ENCODE data around the gene MSI2.

- no peak for TF ChIP-seq TAF1 (IDR thresholded peaks at IDR 0.05; ENCODE audit: low read depth)
- TF ChIP-seq RAD21 (IDR thresholded peaks at IDR 0.05; ENCODE audit: low read depth), result no peak
- no peak for TF ChIP-seq FOXM1 (IDR thresholded peaks at IDR 0.05; ENCODE audit: borderline replicate concordance, low read depth)
- no peak for TF ChIP-seq YY1 (IDR thresholded peaks at IDR 0.05; ENCODE audit: low read depth)
- no peak for TF ChIP-seq MAX (IDR thresholded peaks at IDR 0.05)
- TF ChIP-seq EP300 (IDR thresholded peaks at IDR 0.05; ENCODE audit: borderline replicate concordance), result no peak
- TF ChIP-seq REST (IDR thresholded peaks at IDR 0.05; ENCODE audit: low read depth), result no peak
- no peak for TF ChIP-seq EGR1 (IDR thresholded peaks at IDR 0.05)
- TF ChIP-seq TEAD4 (IDR thresholded peaks at IDR 0.05), result no peak
- TF ChIP-seq NFIC (IDR thresholded peaks at IDR 0.05), result no peak
These were observed 55.2 kb downstream of the MSI2 start for GRCh38 chr17:57311281-57312216.

Measured in Ishikawa (cell line).